HCT116 (cell line): ENCODE data around the gene MAML2. TPM values are rescaled to one million over a fixed set of nuclear protein-coding genes. Genes with fewer than 3 reads are reported as not detected.

Experiments
- ATAC-seq: fragments of 200-7000 bp; cut with Tn5 transposase; 2 replicates; pipeline ENCODE4 v1.9.1; 2020; ENCODE audit warnings: mild to moderate bottlenecking, moderate library complexity
- BruUV-seq: library from RNA; stranded (reverse); fragments of 400-500 nt; replicated peaks from 2 replicates; lab custom pipeline; 2021; lab: Mats Ljungman, UMichigan
- CTCF ChIA-PET: fragments of 300-600 bp; sonication (Branson Sonifier 250); formaldehyde crosslinking; loops from one replicate; lab custom pipeline; 2021; ENCODE audit warnings: antibody characterized with exemption; lab: Charles Lee
- POLR2A ChIA-PET: fragments of 300-600, 350-600 bp; sonication (Branson Sonifier 250); formaldehyde crosslinking; loops from one replicate; lab custom pipeline; 2021; ENCODE audit warnings: antibody characterized with exemption; lab: Charles Lee
- RAD21 ChIA-PET, 2 experiments: fragments of 300-600 bp; sonication (Branson Sonifier 250); formaldehyde crosslinking; loops; one replicate each; lab custom pipeline; 2023; ENCODE audit warnings: low total read pairs in 2 of 2; ENCODE audit not compliant: uncharacterized antibody in 2 of 2, unreplicated experiment in 2 of 2, low non-redundant PET in 1 of 2; lab: Charles Lee
- DNase-seq: peaks from one replicate; pipeline ENCODE4 v3.0.0-alpha.2; 2010; ENCODE audit warnings: low read depth, low spot score
- H2AFZ ChIP-seq: fragments of 200-600 bp; shearing (Covaris generic), sonication (generic); 2 replicates; pipeline ENCODE4 v1.6.1; 2017; ENCODE audit warnings: low read depth, mixed run types, mixed read lengths, antibody characterized with exemption, low read length; ENCODE audit not compliant: poor library complexity, severe bottlenecking
- H3K27ac ChIP-seq: 2 replicates; pipeline ENCODE4 v1.5.1; 2012; ENCODE audit warnings: low read depth, low read length
- H3K27me3 ChIP-seq: fragments of 200-600 bp; sonication (generic); 2 replicates; pipeline ENCODE4 v1.6.1; 2016; ENCODE audit warnings: mixed run types, low read length, mixed read lengths; ENCODE audit not compliant: insufficient read depth
- H3K36me3 ChIP-seq, 2 experiments: fragments of 200-500 bp in 1 of 2; fragments of 200-600 bp in 1 of 2; sonication (Bioruptor generic) in 1 of 2; sonication (generic) in 1 of 2; 2 replicates each; pipeline versions ENCODE4 v1.5.1 to v1.6.1; 2014 to 2016; ENCODE audit warnings: low read length in 2 of 2, inconsistent platforms in 1 of 2, mixed read lengths in 1 of 2, mixed run types in 1 of 2; ENCODE audit not compliant: insufficient read depth in 2 of 2, control insufficient read depth in 1 of 2
- H3K4me1 ChIP-seq, 2 experiments: fragments of 200-600 bp in 1 of 2; sonication (generic) in 1 of 2; 2 replicates each; pipeline versions ENCODE4 v1.5.1 to v1.6.1; 2012 to 2017; ENCODE audit warnings: low read length in 2 of 2, inconsistent platforms in 1 of 2, mild to moderate bottlenecking in 1 of 2, mixed read lengths in 1 of 2, mixed run types in 1 of 2, moderate library complexity in 1 of 2; ENCODE audit not compliant: insufficient read depth in 2 of 2, control insufficient read depth in 1 of 2
- H3K4me2 ChIP-seq: fragments of 200-600 bp; sonication (generic); 2 replicates; pipeline ENCODE4 v1.6.1; 2017; ENCODE audit warnings: mixed run types, low read length, mixed read lengths
- H3K4me3 ChIP-seq, 2 experiments: fragments of 200-600 bp in 1 of 2; sonication (generic) in 1 of 2; replicated peaks in 1 of 2; 2 replicates each; pipeline ENCODE4 v1.5.1; 2011 to 2016; ENCODE audit warnings: low read length in 2 of 2, control low read depth in 1 of 2, low read depth in 1 of 2, mild to moderate bottlenecking in 1 of 2, mixed read lengths in 1 of 2, mixed run types in 1 of 2
- H3K79me2 ChIP-seq: fragments of 200-600 bp; sonication (generic); 2 replicates; pipeline ENCODE4 v1.6.1; 2017; ENCODE audit warnings: mild to moderate bottlenecking, mixed run types, low read length, moderate library complexity, mixed read lengths; ENCODE audit not compliant: insufficient read depth
- H3K9ac ChIP-seq: fragments of 200-600 bp; sonication (generic); 2 replicates; pipeline ENCODE4 v1.6.1; 2016; ENCODE audit warnings: low read length, mixed read lengths
- H3K9me2 ChIP-seq: fragments of 200-600 bp; sonication (generic), shearing (Covaris generic); 2 replicates; pipeline ENCODE4 v1.6.1; 2017; ENCODE audit warnings: mixed run types, mild to moderate bottlenecking, moderate library complexity; ENCODE audit not compliant: insufficient read depth
- H3K9me3 ChIP-seq, 2 experiments: fragments of 200-500 bp in 1 of 2; fragments of 200-600 bp in 1 of 2; sonication (Bioruptor generic) in 1 of 2; sonication (generic) in 1 of 2; 2 replicates each; pipeline ENCODE4 v1.6.1; 2014 to 2017; ENCODE audit warnings: low read length in 2 of 2, mixed read lengths in 2 of 2, inconsistent platforms in 1 of 2, low read depth in 1 of 2, mild to moderate bottlenecking in 1 of 2, mixed run types in 1 of 2, moderate library complexity in 1 of 2; ENCODE audit not compliant: control insufficient read depth in 1 of 2, insufficient read depth in 1 of 2
- H4K20me1 ChIP-seq: fragments of 200-600 bp; sonication (generic), shearing (Covaris generic); 2 replicates; pipeline ENCODE4 v1.6.1; 2017; ENCODE audit warnings: mixed run types, mild to moderate bottlenecking, moderate library complexity; ENCODE audit not compliant: insufficient read depth
- ATF3 ChIP-seq: IDR thresholded peaks from 2 replicates; pipeline ENCODE4 v1.6.1; 2012
- CTCF ChIP-seq, 3 experiments: fragments of 200-600 bp in 1 of 3; sonication (generic) in 1 of 3; IDR thresholded peaks in 2 of 3; conservative IDR thresholded peaks in 1 of 3; 2 replicates each; pipeline ENCODE4 v1.5.1; 2012 to 2017; ENCODE audit warnings: low read depth in 2 of 3, low read length in 2 of 3, antibody characterized with exemption in 1 of 3, borderline replicate concordance in 1 of 3, control low read depth in 1 of 3, mild to moderate bottlenecking in 1 of 3, mixed read lengths in 1 of 3, mixed run types in 1 of 3, moderate library complexity in 1 of 3; ENCODE audit not compliant: insufficient read depth in 1 of 3
- EGR1 ChIP-seq: IDR thresholded peaks from 2 replicates; pipeline ENCODE4 v1.6.1; 2012; ENCODE audit warnings: low read depth
- ELF1 ChIP-seq: IDR thresholded peaks from 2 replicates; pipeline ENCODE4 v1.6.1; 2012; ENCODE audit warnings: low read depth, borderline replicate concordance
- FOSL1 ChIP-seq: IDR thresholded peaks from 2 replicates; pipeline ENCODE4 v1.6.1; 2012; ENCODE audit warnings: low read depth
- JUND ChIP-seq: IDR thresholded peaks from 2 replicates; pipeline ENCODE4 v1.6.1; 2012
- MAX ChIP-seq: IDR thresholded peaks from 2 replicates; pipeline ENCODE4 v1.6.1; 2012
- POLR2AphosphoS5 ChIP-seq: IDR thresholded peaks from 2 replicates; pipeline ENCODE4 v1.6.1; 2011; ENCODE audit warnings: mild to moderate bottlenecking, low read depth, low read length, moderate library complexity
- RAD21 ChIP-seq: IDR thresholded peaks from 2 replicates; pipeline ENCODE4 v1.6.1; 2012; ENCODE audit warnings: low read depth, mild to moderate bottlenecking
- REST ChIP-seq: IDR thresholded peaks from 2 replicates; pipeline ENCODE4 v1.6.1; 2012; ENCODE audit warnings: low read depth
- SIN3A ChIP-seq: IDR thresholded peaks from 2 replicates; pipeline ENCODE4 v1.6.1; 2012; ENCODE audit warnings: low read depth
- SP1 ChIP-seq: IDR thresholded peaks from 2 replicates; pipeline ENCODE4 v1.6.1; 2012; ENCODE audit warnings: low read depth
- SRF ChIP-seq: IDR thresholded peaks from 2 replicates; pipeline ENCODE4 v1.6.1; 2012; ENCODE audit warnings: low read depth
- TCF7L2 ChIP-seq: IDR thresholded peaks from 2 replicates; pipeline ENCODE4 v1.7.0; 2011; ENCODE audit warnings: borderline replicate concordance, inconsistent platforms; ENCODE audit not compliant: insufficient read depth, insufficient read length; ENCODE audit errors: extremely low read depth
- ZBTB33 ChIP-seq: IDR thresholded peaks from 2 replicates; pipeline ENCODE4 v1.6.1; 2011; ENCODE audit warnings: mild to moderate bottlenecking, low read length, moderate library complexity; ENCODE audit not compliant: insufficient replicate concordance; ENCODE audit errors: extremely low read depth
- intact Hi-C: fragments of 100-400 bp; cut with micrococcal nuclease; formaldehyde crosslinking; loops from 2 replicates; pipeline ENCODE4 v1.10.0; 2022
- total RNA-seq: library from RNA; stranded (reverse); gene quantifications from one replicate; pipeline ENCODE4 v1.2.1, GENCODE V29; 2021; ENCODE audit not compliant: unreplicated experiment

MAML2 gene
- total RNA-seq, 1 experiment from 2014 or later, result 2.6 TPM

GRCh38 chr11:95999711-96000406 is 343.1 kb downstream of the MAML2 start:
- no peak for ATAC-seq
- Histone ChIP-seq H3K9me3 (no peaks in the 10 kb centered on the region), H3K79me2 (no peaks in the 10 kb centered on the region), H4K20me1 (no peaks in the 10 kb centered on the region), H3K27me3 (no peaks in the 10 kb centered on the region), H3K4me1 (no peaks in the 10 kb centered on the region), H3K4me2 (no peak overlapping the region), H3K9ac (no peak overlapping the region), H2AFZ (no peak overlapping the region), H3K4me3 (no peak overlapping the region), H3K9me2 (0 out of 2 replicates have a peak, but pooled peaks cover 3% of the 10 kb centered on the region), H3K27ac (no peak overlapping the region), H3K36me3 (no peaks in the 10 kb centered on the region)
- DNase-seq, result no peak
- POLR2A ChIA-PET, result no interaction called here
- CTCF ChIA-PET, result no interaction called here
- intact Hi-C loops, result no loop called here
- no TSS peak for BruUV-seq
- no peak for TF ChIP-seq SRF
- TF ChIP-seq ELF1, result no peak
- no peak for TF ChIP-seq SIN3A
- no peak for TF ChIP-seq SP1
- TF ChIP-seq ZBTB33, result no peak
- no peak for TF ChIP-seq REST
- no peak for TF ChIP-seq RAD21
- no peak for TF ChIP-seq TCF7L2
- no peak for TF ChIP-seq JUND
- TF ChIP-seq MAX, result no peak
- TF ChIP-seq EGR1, result no peak
- no peak for TF ChIP-seq POLR2AphosphoS5
- no peak for TF ChIP-seq FOSL1
- TF ChIP-seq CTCF (IDR thresholded peaks at IDR 0.05 in 2 of 3, conservative IDR thresholded peaks at IDR 0.05 in 1 of 3; ENCODE audit: borderline replicate concordance in 1 of 3, insufficient read depth in 1 of 3, low read depth in 2 of 3, low read length in 2 of 3), result no peak
- TF ChIP-seq ATF3, result no peak
- RAD21 ChIA-PET, result no interaction called here
